ENCODE measurements around the gene WNK2. TPM values are rescaled to one million over a fixed set of nuclear protein-coding genes. Genes with fewer than 3 reads are reported as not detected.

The WNK2 gene
- polyA plus RNA-seq, 1 donor, result 17.2 TPM

DNA sequence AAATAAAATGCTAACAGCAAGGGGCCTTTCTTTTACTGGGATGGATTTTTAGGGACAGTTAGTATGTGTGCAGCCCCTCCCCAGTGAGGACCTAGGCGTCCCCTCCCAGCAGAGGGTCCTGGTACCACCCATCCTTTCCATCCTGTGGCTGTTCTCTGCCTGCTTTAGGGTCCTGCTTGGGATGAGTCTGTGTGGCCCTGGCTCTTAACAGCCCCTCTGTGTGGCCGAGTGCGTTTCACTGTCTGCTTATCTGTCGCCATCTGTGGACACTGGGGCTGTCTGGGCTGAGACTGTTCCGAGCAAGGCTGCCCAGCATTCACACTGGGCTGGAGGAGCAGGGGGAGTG, 17.0 kb downstream of the WNK2 start:
- DNase-seq, result no peak

DNA sequence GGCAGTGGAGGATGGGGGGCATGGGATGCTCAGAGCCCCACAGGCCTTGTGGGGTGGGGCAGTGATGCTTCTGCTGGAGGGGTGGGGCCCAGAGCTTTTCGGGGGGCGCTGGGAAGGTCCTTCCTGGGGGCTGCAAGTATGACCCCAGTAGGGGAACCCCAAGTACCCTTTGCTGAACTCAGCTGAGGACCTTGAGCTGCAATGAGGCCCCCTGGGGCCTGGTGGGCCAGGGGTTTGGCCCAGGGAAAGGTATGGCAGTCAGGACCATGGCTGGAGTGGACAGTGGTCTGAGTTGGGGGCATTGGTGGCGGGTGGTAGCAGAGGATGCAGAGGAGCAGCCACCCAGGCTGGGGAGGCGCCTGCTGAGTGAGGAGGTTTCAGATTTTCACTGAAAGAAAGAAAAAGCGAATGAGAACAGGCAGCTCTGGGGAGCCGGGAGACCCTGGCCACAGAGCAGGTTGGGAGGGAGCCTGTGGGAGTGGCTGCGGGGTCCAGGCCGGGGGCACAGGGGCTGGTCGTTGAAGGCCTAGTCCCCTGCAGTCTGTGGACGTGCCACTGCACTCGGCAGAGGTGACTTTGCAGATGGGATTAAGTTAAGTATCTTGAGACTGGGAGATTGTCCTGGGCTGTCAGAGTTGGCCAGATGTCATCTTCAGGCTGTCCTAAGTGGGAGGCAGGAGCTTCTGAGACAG, 19.2 kb downstream of the WNK2 start:
- DNase-seq, result no peak

DNA sequence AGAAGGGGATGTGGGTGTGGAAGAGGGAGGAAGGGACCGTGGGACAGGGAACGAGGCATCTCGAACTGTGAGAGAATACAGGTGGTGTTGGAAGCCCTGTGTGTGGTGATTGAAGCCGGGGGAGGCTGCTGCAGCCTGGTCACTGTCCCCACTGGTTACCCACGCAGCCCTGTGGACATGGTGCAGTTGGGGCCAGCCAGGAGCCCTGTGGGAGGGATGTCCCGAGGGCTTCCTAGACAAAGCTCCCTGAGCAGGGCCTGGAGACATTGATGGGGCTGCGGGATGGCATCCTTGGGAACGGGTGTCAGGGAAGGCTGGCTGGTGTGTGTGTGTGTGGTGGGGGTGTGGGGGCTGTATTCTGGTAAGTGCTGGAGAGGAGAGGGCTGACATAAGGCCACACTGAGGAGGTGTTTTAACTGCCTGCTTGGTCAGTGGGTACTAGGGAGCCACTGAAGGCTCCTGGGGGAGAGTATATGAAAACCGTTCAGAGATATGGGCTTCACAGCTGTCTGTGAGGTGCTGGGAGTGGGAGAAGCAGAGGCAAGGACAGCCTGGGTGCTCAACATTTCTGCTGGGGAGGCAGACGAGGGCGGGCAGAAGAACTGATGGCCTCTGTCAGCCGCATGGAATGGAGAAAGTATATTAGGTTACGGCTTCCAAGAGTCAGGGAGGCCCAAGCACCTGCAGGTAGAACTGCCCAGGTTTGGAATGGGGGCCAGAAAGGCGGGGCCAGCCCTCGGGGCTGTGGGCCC, 20.0 kb downstream of the WNK2 start:
- DNase-seq, result no peak

DNA sequence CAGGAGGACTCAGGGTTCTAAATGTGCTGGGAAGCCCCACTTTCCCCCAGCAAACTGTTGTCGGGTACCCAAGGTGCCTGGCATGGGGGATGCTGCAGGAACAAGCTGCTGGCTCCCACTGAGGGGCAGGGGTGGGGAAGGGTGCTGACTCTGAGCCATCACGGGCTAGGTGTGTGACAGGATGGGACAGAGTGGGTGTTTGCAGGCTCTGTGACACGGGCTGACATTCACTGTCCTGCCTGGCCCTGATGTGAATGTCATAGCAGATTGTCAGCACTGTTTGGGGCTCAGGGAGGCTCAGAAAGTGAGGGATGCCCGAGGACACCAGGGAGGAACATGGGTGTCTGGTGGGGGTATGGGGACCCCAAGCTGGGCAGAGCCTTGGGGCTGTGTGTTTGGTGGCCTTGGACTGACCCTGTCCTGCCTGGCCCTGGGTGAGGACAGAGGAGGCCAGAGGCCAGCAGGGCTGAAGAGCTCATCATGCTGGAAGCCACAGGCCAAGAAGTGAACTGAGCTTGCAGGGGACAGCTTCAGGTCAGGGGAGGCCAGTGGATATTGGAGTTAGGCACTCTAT, 20.6 kb downstream of the WNK2 start:
- DNase-seq, result no peak

DNA sequence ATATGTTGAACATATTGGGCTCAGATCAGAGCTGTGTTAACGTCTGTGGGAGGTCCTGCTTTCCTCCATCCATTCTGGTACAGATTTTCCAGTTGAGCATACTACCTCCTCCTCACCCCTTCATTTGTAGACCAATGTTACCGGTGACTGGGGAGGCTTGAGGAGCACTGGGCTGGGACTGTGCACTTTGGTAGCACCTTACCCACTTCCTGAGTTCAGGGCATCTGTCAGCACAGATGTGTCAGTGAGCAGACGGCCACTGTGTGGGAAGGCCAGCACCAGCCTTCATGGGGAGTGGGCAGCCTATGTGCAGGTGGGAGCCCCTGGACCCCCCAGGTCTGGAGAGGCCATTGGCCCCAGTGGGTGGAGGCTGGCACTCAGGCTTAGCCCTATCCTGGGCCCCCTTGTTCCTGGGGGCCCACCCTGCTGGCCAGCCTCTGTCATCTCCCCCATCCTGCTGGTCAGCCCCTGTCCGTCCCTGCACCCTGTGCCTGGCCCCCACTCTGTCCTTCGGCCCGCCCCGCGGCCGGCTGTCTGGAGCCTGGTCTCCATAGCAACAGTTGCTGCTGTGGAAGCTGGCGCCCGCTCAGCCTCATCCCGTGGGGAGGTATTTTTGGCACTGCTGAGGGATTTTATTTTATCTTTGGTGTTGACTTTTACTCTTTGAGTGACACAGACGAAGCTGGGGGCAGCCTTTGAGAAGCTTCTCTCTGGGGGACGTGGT, 21.3 kb downstream of the WNK2 start:
- DNase-seq, result peak; percentile 78

DNA sequence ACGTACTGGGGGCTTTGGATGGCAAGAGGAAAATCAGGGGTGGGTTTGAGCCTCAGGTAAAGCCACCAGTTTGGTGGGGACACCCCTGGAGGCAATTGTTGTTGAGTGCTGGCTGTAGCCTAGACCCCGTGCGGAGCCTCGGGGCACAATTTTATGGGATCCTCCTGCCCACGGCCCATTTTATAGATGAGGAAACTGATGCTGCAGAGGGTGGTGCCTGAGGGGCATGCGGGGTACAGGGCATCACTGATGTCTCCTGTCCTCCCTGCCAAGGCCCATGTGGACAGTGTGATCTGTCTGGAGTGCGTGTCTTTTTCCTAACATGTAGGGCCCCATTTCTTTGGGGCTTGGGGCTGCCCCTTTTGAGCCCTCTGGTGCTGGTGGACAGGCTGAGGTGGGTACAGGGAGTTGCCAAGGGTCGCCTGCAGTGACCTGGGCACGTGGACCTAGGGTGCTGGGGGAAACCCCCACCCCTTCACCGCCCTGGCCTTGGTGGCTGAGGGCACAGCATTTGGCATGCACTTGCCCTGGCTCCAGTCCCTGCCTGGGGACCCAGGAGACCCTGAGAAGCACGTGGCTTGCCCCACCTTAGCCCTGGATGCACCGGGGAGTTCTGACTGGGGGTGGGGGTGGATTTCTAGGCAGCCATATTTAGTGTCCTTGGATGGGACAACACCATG, 22.1 kb downstream of the WNK2 start:
- DNase-seq, result no peak

DNA sequence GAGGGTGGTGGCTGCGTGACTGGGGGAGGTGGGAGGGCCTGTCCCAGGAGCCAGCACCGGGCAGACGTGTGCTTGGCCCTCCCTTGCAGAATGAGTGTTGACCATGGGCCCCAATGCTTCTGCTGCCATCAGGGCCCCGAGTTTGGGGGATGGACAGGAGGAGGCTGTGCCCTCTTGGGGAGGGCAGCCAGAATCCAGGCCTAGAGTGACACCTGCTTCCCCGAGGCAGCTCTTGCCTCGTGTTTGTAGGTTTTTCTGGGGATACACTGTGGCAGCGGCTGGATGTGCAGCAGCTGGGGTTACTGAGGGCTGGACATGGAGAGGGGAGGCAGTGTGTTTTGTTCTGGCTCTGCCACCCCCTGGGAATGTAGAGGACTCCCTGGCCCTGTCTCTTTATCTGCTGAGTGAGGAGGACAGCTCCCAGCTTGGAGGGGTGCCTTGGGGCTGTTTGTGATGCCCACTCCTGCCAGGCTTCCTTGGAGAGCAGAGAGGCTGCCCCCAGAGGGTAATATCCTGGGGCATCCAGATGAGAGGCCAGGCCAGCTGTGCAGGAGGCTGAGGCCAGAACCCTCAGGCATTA, 22.7 kb downstream of the WNK2 start:
- DNase-seq, result no peak

DNA sequence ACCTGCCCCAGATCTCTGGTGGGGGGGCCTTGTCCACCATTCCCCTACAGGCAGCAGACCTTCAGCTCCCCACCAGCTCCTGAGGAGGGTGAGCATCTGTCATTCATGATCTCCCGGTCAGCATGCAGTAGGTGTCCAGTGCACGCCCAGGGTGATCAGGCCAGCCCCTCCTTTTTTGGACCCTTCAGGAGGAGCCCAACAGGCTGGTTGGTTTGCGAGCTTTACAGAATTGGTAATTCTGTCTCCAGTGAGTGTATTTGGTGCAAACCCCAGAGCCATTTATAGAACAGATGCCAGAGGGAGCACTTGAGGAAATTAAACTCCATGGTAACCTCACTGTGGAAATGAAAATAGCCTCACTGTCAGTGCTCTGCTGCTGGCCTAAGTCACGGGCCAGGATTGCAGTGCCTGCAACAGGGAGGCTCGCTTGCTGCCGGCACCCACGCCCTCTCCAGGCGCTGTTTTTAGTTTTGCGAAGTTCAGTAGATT, 23.4 kb downstream of the WNK2 start:
- peak; percentile 80 for DNase-seq

DNA sequence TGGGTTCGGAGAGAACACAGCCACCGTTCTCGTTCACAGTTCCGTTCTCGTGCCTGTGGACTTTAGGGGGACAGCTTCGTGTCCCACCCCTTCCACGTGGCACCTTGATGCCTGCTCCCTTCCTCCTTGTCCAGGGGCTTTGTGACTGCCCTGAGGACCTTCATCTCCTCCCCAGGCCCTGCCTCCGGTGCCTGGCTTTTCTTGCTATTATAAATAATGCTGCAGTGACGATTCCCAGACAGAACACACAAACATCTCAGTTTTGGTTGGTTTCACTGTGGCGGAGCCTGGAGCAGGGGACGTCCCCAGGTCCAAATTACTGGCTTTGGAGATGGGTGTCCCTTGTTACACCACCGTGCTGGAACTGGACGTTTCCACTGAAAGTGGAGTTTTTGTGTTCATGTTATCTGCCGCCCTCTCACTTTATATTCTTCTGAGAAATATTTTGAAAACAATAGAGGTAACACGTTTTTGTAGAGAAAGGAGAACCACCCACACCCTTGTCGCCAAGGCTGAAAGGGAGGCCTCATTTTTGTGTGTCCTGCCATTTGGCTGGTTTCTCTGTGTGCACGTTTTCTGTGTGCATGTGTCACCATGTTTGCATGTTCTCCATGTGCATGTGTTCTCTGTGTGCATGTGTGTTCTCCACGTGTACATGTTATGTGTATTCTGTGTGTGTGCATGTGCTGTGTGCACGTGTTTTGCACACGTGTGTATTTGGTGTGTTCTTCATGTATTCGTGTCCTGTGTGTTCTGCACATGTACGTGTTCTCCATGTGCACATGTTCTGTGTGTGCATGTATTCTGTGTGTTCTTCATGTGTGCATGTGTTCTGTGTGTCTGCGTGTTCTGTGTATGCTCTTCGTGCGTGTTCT, 24.2 kb downstream of the WNK2 start:
- no peak for DNase-seq

DNA sequence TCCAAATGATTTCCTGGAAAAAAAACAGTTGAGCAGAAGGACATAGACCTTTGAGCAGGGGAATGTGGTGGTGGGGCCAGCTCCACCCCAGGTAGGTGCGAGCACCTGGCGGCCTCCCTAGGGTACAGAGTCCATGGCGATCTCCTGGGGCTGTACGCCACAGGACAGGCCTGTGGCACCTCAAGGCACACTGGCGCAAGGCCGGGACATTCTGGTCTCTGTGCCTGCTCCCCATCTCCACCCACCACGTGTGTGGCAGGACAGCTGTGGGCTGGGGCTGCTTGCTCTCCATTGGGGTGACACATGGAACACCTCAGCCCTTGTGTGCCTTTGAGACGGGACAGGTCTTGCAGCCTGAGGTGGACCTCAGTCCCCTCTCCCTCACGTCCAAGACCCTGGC, 25.2 kb downstream of the WNK2 start:
- no peak for DNase-seq

DNA sequence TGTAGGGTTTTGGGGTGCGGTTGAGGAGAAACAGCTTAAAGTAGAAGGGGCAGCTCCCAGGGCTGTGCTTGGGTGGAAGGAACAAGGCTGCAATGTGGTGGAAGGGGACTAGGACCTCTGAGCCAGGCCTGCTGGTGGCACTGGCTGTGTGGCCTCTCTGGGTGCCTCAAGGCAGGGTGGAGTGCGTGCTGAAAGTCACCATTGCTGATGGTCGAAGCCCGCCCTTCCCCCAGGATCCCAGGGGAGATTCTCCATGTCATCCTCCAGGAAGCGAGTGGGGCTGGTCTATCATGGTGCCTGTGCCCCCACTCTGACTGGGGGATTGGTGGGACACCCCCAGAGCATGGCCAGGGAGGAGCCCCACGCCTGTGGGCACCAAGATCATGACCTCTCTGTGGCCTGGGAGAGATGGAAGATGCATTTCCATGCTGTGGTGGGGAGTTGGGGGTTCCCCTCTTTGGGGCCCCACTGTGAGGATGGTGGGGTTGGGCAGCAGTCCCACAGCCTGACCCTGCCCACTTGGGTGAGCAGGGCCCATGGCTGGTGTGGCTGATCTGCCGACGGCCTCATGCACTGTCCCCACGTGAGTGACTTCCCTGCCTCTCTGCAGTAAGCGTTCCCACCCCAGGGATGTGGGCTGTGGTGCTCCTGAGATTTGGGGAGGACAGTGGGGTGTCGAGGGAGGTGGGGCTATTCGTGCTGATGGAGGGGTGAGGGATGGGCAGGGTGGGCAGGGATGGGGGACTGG, 25.8 kb downstream of the WNK2 start:
- no peak for DNase-seq

DNA sequence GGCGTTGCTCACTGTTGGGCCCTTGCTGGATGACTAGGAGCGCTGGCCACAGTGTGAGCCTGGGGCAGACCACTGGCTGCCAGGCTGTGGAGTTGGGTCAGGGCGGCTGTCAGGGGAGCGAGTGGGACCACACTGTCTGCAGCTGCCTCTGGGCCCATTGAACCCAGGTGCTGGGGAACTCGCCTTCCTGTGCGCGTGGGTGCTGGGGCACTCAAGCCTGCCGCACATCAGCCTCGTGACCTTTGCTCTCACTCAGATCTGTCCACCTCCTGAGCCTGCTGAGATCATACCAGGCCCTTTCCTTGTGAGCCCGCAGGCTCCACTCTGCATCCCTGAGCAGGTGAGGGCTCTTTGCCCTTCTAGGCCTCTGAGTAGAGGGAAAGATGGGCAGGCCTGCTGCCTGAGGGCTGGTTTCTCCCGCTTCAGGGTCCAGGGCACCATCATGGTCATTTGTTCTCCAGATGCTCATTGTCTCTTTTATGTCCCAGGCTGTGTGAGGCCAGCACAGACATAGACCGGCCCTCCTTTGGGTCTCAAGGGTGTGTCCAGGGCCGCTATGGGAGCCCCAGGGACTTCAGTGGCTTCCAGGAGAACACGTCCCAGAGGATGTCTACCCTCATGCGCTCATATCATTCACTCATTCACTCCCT, 26.5 kb downstream of the WNK2 start:
- DNase-seq, result no peak

DNA sequence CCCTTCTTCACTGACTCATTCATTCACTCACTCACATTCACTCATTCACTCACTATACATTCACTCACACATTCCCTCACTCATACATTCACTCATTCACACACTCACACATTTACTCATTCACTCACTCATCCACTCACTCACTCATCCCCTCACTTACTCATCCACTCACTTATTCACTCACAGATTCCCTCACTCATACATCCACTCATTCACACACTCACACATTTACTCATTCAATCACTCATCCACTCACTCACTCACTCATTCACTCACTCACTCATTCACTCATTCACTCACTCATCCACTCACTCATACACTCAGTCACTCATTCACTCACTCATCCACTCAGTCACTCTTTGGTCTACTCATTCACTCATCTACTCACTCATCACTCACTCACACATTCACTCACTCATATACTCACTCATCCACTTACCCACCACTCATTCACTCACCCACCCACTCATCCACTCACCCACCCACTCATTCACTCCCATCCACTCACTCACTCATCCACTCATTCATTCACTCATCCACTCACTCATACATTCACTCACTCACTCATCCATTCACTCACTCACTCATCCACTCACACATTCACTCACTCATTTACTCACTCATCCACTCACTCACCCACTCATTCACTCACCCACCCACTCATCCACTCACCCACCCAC, 27.2 kb downstream of the WNK2 start:
- DNase-seq, result no peak

DNA sequence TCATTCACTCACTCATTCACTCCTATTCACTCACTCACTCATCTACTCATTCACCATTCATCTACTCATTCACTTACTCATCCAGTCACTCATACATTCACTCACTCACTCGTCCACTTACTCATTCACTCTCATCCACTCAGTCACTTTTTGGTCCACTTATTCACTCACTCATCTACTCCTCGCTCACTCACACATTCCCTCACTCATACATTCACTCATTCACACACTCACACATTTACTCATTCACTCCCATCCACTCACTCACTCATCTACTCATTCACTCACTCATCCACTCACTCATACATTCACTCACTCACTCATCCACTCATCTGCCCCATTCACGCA, 27.7 kb downstream of the WNK2 start:
- no peak for DNase-seq

DNA sequence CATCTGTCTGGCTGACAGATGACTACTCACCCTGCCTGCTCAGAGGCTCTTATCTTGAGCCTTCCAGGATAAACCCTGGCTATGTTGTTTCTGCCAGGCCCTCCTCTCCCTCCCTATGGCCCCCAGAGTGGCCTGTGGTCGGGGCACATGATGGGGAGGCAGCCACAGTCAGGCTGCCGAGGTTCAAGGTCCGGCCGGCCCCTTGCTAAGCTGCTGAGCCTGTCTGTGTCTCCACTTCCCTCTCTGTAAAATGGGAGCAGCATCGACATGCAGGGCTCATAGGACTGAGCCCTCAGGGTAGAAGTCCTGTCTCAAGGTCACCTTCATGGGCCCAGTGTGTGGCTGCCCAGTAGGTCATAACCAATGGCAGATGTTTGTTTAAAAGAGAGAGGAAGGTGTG, 28.5 kb downstream of the WNK2 start:
- no peak for DNase-seq

DNA sequence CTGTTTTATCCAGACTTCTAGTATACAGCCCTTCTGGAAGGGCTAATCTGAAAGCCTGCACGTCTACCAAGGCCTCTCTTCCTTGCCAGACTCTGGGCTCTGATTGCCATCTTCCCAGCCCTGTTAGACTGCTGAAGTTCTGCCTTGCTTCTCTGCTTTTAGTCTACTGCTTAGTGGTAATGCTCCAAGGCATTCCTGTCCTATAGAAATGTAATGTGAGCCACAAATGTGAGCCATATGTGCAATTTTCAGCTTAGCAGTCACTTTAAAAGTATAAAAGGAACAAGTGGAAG, 32.1 kb downstream of the WNK2 start:
- DNase-seq, result no peak

DNA sequence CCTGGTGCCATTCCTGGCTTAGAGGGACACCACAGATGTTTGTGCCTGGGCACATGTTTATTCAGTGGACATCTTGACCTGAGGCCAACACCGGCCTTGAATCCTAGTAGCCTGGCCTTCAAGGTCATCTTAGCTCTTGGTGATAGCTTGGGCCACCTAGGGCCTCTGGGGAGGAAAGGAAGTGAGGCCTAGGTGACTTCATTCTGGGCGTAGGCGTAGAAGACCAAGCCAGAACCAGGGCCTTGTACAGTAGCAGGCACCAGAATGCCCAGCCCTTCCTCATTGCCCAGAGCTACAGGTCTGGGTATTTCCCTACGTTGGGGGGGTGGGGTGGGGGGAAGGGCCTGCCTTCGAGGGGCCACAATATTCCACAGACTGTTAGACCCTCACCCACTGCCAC, 33.8 kb downstream of the WNK2 start:
- no peak for DNase-seq

DNA sequence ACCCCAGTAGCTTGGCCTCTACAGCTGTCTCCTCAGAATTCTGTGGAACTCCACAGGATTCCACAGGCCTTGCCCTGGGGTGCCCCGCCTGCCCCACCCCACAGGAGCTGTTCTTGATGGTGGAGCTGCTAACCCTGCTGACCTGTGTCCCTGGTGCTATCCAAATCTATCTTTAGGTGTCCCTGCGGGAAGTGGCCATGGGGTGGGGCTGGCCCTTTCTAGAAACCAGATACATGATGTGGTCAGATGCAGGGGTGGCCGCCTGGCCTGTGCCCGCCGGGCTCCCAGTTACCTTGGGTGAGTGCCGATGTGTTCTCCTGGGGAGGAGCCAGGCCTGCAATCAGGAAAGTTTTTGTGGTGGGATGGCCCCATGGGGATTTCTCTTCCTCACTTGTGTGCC, 34.2 kb downstream of the WNK2 start:
- no peak for DNase-seq

DNA sequence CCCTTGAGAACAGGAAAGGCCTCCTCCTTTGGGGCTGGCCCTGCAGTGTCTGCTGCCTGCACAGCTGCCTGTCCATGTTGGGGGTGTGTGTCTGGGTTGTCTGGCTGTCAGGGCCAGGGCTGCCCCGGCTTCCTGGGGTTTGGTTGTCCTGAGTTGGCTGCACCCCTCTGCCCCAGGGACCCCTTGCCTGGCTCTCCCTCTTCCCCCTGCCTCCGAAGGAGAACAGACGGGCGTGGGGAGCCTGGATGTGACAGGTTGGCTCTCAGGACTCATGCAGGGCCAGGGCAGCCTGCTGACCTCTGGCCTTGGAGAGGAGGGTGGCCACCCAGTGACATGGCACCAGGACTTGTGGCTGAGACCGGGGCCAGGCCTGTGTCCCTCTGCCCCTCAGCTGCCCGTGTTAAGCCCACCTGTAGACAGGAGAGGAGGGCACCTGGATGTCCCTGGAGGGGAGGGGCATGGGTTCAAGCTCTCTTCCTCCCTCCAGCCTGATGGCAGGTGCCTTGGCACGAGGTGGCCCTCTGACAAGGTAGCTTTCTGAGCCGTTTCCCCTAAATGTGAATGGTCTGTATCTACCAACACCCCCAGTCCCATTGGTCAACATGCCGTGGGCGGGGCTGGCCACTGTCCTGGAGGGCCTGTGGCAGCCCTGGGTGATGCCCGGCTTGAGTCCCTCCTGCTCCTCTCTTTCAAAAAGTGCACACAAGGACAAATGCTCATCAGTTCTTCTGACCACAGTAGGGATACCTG, 34.9 kb downstream of the WNK2 start:
- no peak for DNase-seq

Measured in hindlimb muscle (tissue), 1 donor.